Body of pancreas (tissue), 4 donors: ENCODE measurements around the gene IL1RAPL2. TPM values are rescaled to one million over a fixed set of nuclear protein-coding genes. Genes with fewer than 3 reads are reported as not detected.

Source experiments
- ATAC-seq: fragments of 150-250 bp; one replicate; pipeline ENCODE4 v1.9.1; 2016
- DNase-seq, 4 donors: peaks; one replicate each; pipeline ENCODE4 v3.0.0-alpha.2; 2019
- H3K27ac ChIP-seq, 4 donors: fragments of 200-600 bp; sonication (generic); 1 replicate in 3 of 4; 2 replicates in 1 of 4; pipeline versions ENCODE4 v1.5.1 to v1.6.1; 2016 to 2019; ENCODE audit warnings: mild to moderate bottlenecking in 1 of 4, mixed read lengths in 1 of 4, moderate library complexity in 1 of 4
- H3K27me3 ChIP-seq, 2 donors: fragments of 200-600 bp; sonication (generic); one replicate each; pipeline ENCODE4 v1.6.0; 2016; ENCODE audit warnings: mild to moderate bottlenecking in 1 of 2
- H3K36me3 ChIP-seq, 2 donors: fragments of 200-600 bp; sonication (generic); replicated peaks in 1 of 2; 2 replicates each; pipeline ENCODE4 v1.5.1; 2016; ENCODE audit warnings: low read depth in 2 of 2; ENCODE audit not compliant: insufficient read depth in 1 of 2
- H3K4me1 ChIP-seq: fragments of 200-600 bp; sonication (generic); one replicate; pipeline ENCODE4 v1.6.0; 2016
- H3K4me3 ChIP-seq, 2 donors: fragments of 200-600 bp; sonication (generic); 1 replicate in 1 of 2; 2 replicates in 1 of 2; pipeline ENCODE4 v1.5.1; 2016 to 2019
- H3K9me3 ChIP-seq, 3 donors: fragments of 200-600 bp; sonication (generic); 1 replicate in 2 of 3; 2 replicates in 1 of 3; pipeline ENCODE4 v1.5.1; 2016
- CTCF ChIP-seq, 7 experiments: fragments of 450-650 bp in 4 of 7; fragments of 200-600 bp in 3 of 7; sonication (generic) in 3 of 7; IDR thresholded peaks; one replicate each; pipeline ENCODE4 v1.5.1; 2016 to 2019; ENCODE audit warnings: antibody characterized with exemption in 7 of 7
- POLR2A ChIP-seq, 3 donors: fragments of 450-650 bp; IDR thresholded peaks; one replicate each; pipeline ENCODE4 v1.6.1; 2016; ENCODE audit warnings: antibody characterized with exemption in 3 of 3, mild to moderate bottlenecking in 2 of 3
- WGBS, 2 donors: methylation state at CpG; one replicate each; pipeline ENCODE4 v1.1.5; 2017; 5-methylcytosine and 5-hydroxymethylcytosine counted together
- intact Hi-C: fragments of 100-400 bp; cut with DNase I; formaldehyde crosslinking; loops from one replicate; pipeline ENCODE4 v1.15.1; 2023
- total RNA-seq, 2 donors: library from RNA; depleted of rRNA; stranded (reverse); fragments of >200 nt; gene quantifications; one replicate each; pipeline ENCODE4 v1.1.0, GENCODE V29; 2016

The IL1RAPL2 gene
- total RNA-seq, 2 donors from 2014 or later, result not detected

- WGBS, 2 donors, result 53 to 71% methylated on average over 2 of the region's 2 CpGs
- Histone ChIP-seq H3K4me3 (no peak overlapping the region), H3K9me3 (no peaks in the 10 kb centered on the region), H3K4me1 (no peaks in the 10 kb centered on the region), H3K27me3 (no peaks in the 10 kb centered on the region), H3K27ac (no peak overlapping the region), H3K36me3 (no peaks in the 10 kb centered on the region)
- intact Hi-C loops, result no loop called here
- DNase-seq (no peak), ATAC-seq (no peak)
- no peak for TF ChIP-seq CTCF (IDR thresholded peaks at IDR 0.05)
- no peak for TF ChIP-seq POLR2A (IDR thresholded peaks at IDR 0.05)
These were observed 748.5 kb downstream of the IL1RAPL2 start for GRCh38 chrX:105314458-105314857.

GRCh38 chrX:105315248-105315647, 749.2 kb downstream of the IL1RAPL2 start:
- Histone ChIP-seq H3K4me3 (no peak overlapping the region), H3K9me3 (no peaks in the 10 kb centered on the region), H3K36me3 (no peaks in the 10 kb centered on the region), H3K27me3 (no peaks in the 10 kb centered on the region), H3K27ac (no peak overlapping the region), H3K4me1 (no peaks in the 10 kb centered on the region)
- DNase-seq, result no peak
- TF ChIP-seq CTCF (IDR thresholded peaks at IDR 0.05) (no peak), POLR2A (IDR thresholded peaks at IDR 0.05) (no peak)
- WGBS, 2 donors, result 64 to 73% methylated on average over 1 of the region's 1 CpG
- intact Hi-C loops, result no loop called here
- ATAC-seq, result no peak

GRCh38 chrX:105317117-105317516, 751.1 kb downstream of the IL1RAPL2 start:
- Histone ChIP-seq H3K36me3 (no peaks in the 10 kb centered on the region), H3K4me3 (no peak overlapping the region), H3K4me1 (no peaks in the 10 kb centered on the region), H3K9me3 (no peaks in the 10 kb centered on the region), H3K27ac (no peak overlapping the region), H3K27me3 (no peaks in the 10 kb centered on the region)
- DNase-seq (no peak), ATAC-seq (no peak)
- intact Hi-C loops, result no loop called here
- WGBS, 2 donors, result 34 to 60% methylated on average over 2 of the region's 2 CpGs
- TF ChIP-seq CTCF (IDR thresholded peaks at IDR 0.05) (no peak), POLR2A (IDR thresholded peaks at IDR 0.05) (no peak)

GRCh38 chrX:105323928-105324327, 757.9 kb downstream of the IL1RAPL2 start:
- DNase-seq, result no peak
- Histone ChIP-seq H3K27ac (no peak overlapping the region), H3K27me3 (no peaks in the 10 kb centered on the region), H3K36me3 (no peaks in the 10 kb centered on the region), H3K9me3 (no peaks in the 10 kb centered on the region), H3K4me3 (no peak overlapping the region), H3K4me1 (no peaks in the 10 kb centered on the region)
- intact Hi-C loops, result no loop called here
- 10 to 19% methylated on average over 1 of the region's 1 CpG for WGBS, 2 donors
- ATAC-seq, result no peak
- no peak for TF ChIP-seq CTCF (IDR thresholded peaks at IDR 0.05)
- TF ChIP-seq POLR2A (IDR thresholded peaks at IDR 0.05), result no peak

- no peak for ATAC-seq
- H3K9me3 ChIP-seq, result no peaks in the 10 kb centered on the region
- TF ChIP-seq POLR2A (IDR thresholded peaks at IDR 0.05) (no peak), CTCF (IDR thresholded peaks at IDR 0.05) (no peak)
- no peak overlapping the region for H3K4me3 ChIP-seq
- H3K27me3 ChIP-seq, result no peaks in the 10 kb centered on the region
- no peak overlapping the region for H3K27ac ChIP-seq
- no peak for DNase-seq
- H3K4me1 ChIP-seq, result no peaks in the 10 kb centered on the region
- intact Hi-C loops, result no loop called here
- H3K36me3 ChIP-seq, result no peaks in the 10 kb centered on the region
These were observed 762.8 kb downstream of the IL1RAPL2 start for GRCh38 chrX:105328773-105329172.
